Activated T-helper 9 cell treated with anti-CD3 and anti-CD28 coated beads, Interleukin-2, amount 50 U/mL, for 16 hours (primary cell): ENCODE results near the gene PSMA7.
"Not testable (repeated sequence)": the region's sequence is repeated elsewhere in the genome, so short reads cannot be mapped to it uniquely, and the experiment has no call there.

ENCODE experiments used
- DNase-seq: peaks from one replicate; pipeline ENCODE4 v3.0.0-alpha.2; 2020; ENCODE audit warnings: low read depth

PSMA7 gene

GRCh38 chr20:62119115-62119514, 24.1 kb downstream of the PSMA7 start:
- DNase-seq = no peak

DNA sequence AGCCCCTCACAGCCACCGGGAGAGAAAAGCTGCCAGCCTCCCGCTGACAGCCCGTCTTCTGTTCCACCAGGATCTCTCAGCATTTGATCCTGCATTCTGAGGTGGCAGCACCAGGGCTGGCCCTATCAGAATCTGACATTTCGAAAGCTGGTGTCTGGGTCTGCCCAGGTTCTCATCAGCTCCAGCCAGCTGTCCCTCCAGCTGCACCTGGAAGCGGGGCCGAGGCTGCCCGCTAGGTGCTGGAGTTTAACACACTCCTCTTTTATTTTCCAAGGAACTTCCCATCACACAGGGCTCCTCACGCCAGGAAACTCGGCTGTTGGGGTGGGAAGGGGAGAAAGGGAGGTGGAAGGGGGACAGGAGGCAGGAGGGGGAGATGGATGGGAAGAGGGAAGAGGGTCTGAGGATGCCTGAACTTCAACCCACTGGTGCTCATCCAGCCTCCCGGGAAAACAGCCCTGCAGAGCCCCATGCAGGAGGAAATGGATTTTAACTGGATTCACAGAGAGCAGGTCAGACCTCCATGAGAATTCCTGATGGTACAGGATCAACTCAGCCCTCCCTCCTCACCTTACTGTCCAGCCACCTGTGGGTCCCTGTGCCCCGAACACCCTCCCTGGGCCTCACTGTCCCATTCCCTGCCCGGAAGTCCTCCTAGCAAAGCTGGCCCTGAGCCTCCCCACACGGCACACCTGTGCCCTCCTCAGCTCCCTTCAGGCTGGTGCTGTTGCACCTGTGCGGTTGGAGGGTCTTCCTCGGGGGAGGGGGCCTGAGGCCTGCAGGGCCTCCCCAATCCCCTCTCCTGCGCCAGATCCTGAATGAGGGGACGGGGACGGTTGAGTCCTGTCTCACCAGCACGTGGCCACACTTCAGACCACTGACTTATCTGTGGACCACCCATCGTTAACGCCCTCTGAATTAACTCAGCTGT, 24.8 kb downstream of the PSMA7 start:
- DNase-seq = no peak

- DNase-seq = peak; percentile 42
These were observed 25.5 kb downstream of the PSMA7 start for GRCh38 chr20:62117658-62118057.

DNA sequence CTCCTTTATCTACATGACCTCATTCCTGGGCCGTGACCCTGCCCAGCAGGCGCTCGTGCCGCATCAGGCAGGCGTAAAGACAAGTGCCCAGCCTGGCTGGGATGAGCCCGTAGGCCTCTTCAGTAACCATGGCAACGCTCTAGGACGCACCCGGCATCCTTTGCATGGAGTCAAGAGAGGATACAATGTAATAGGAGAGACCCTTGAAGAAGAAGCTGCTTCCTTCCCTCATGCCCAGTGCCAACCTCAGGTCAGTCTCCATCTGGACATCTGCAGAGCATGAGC, 25.9 kb downstream of the PSMA7 start:
- DNase-seq = no peak

DNA sequence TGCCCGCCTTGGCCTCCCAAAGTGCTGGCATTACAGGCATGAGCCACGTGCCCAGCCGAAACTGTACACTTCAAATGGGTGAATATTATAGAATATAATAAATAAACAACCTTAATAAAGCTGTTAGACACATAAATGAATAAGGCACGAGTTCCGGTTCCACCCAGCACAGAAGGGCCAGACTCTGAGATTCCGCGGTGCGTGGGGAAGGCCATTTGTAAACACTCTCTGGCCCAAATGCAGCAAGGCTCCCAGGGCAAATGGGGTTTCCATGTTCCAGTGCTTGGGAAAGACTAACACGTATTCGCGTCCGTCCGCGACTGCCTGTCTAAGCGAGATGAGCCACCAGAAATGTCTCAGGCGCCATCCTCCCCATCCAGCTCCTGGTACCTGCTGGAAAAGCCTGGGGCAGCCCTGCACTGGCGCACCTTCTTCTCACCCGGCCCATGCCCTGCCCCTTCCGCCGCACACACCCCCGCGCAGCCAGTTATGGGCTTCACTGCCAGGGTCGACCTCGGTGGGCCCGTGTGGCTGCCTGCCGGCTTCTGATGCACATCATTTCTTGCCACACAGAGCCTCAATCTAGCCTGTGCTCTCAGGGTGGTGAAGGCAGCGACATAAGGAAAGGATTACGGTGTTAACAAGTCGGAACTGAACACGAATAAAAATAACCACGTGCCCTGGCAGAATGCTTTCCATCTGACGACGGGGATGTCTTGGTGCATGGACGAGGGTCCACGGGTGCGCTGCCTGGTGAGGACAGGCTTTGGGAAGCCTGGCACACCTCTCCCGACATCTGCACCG, 26.4 kb downstream of the PSMA7 start:
- DNase-seq = no peak

- not testable (repeated sequence) for DNase-seq
These were observed 27.3 kb downstream of the PSMA7 start for GRCh38 chr20:62115800-62116407.

GRCh38 chr20:62114894-62115293, 28.3 kb downstream of the PSMA7 start:
- DNase-seq = no peak

GRCh38 chr20:62112368-62112767, 30.8 kb downstream of the PSMA7 start:
- DNase-seq = no peak

- DNase-seq = no peak
These were observed 32.0 kb downstream of the PSMA7 start for GRCh38 chr20:62111148-62111547.

DNA sequence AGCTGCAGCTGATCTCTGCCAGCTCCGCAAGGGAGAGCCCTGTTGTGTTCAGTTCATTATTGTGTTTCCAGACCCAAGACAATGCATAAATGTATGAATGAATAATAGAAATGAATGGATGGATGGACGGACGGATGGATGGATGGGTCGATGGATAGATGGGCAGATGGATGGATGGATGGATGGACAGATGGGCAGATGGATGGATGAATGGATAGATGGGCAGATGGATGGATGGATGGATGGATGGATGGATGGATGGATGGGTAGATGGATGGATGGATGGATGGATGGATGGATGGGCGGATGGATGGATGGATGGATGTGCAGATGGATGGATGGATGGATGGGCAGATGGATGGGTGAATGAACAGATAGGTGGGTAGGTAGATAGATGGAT, 37.6 kb downstream of the PSMA7 start:
- no peak for DNase-seq

DNA sequence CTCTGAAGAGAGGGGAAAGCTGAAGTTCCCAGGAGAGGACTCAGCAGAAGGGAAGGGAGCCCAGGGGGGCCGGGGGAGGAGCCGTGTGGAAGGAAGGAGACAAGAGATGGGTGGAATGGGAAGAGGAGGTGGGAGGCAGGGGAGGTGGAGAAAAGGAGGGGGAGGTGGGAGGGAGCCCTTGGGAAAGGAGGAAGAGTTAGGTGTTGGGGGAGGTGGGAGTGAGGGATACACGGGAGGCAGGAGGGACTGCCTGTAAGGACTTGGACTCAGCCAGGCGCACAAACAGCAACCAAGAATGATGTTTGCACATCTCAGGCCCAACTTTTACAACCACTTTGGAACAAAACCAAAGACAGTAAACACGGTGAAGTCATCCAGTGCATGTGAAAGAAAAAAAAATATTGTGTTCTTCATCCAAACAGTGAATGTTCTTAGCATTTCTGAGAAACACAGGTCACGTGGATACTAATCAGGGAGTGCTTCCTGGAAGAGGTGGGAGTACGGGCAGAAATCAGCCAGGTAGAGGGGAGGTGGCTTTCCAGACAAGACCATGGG, 38.3 kb downstream of the PSMA7 start:
- no peak for DNase-seq

- DNase-seq = no peak
These were observed 38.9 kb downstream of the PSMA7 start for GRCh38 chr20:62104234-62104789.

GRCh38 chr20:62103508-62104233, 39.5 kb downstream of the PSMA7 start:
- no peak for DNase-seq

DNA sequence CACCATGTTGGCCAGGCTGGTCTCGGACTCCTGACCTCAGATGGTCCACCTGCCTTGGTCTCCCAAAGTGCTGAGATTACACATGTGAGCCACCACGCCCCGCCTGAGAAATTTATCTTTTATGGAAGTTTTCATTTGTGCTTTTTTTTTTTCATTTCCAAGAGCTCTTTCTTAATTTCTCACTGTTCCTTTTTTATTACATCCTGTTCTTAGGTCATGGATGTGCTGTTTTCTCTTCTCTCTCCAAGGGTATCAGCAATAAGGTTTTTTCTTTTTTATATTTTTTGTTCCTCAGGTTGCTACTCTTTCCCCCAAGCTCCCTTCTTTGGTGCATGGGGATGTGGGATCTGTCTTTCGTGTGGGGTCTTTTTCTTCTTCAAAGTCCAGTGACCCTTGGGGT, 42.1 kb downstream of the PSMA7 start:
- DNase-seq = no peak

- no peak for DNase-seq
These were observed 45.2 kb downstream of the PSMA7 start for GRCh38 chr20:62097881-62098407.

- no peak for DNase-seq
These were observed 46.5 kb downstream of the PSMA7 start for GRCh38 chr20:62096421-62097380.

DNA sequence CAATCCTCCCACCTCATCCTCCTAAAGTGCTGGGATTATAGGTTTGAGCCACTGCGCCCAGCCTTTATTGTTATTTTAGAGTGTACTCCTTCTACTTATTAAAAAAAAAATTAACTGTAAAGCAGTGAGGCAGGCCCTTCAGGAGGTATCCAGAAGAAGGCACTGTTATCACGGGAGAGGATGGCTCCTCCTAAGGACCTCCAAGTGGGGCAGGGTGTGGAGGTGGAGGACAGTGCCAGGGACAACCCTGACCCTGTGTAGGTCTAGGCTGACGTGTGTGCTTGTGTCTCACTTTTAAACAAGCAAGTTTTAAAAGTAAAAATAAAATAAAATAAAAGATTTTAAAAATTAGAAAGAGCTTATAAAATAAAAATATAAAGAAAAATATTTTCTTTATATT, 53.8 kb downstream of the PSMA7 start:
- no peak for DNase-seq

GRCh38 chr20:62088258-62089127, 54.7 kb downstream of the PSMA7 start:
- DNase-seq = no peak

- DNase-seq = no peak
These were observed 55.6 kb downstream of the PSMA7 start for GRCh38 chr20:62087632-62088031.
